Activated naive CD4-positive, alpha-beta T cell treated with anti-CD3 and anti-CD28 coated beads, Interleukin-2, amount 50 U/mL, for 24 hours (primary cell): Measurements from ENCODE around the gene DEDD.
A peak's percentile ranks its signal among the peaks of the same experiment; 100 is the strongest.

ENCODE experiments used
- H3K27ac Mint-ChIP-seq: one replicate; pipeline ENCODE4 v1.8.0; 2021; ENCODE audit warnings: mild to moderate bottlenecking, mixed read lengths
- H3K27me3 Mint-ChIP-seq: one replicate; pipeline ENCODE4 v1.8.0; 2021; ENCODE audit warnings: mixed read lengths
- H3K36me3 Mint-ChIP-seq: one replicate; pipeline ENCODE4 v1.8.0; 2021; ENCODE audit warnings: mixed read lengths
- H3K4me1 Mint-ChIP-seq: one replicate; pipeline ENCODE4 v1.8.0; 2021; ENCODE audit warnings: mixed read lengths
- H3K4me3 Mint-ChIP-seq: one replicate; pipeline ENCODE4 v1.8.0; 2021; ENCODE audit warnings: mild to moderate bottlenecking, mixed read lengths
- H3K9me3 Mint-ChIP-seq: one replicate; pipeline ENCODE4 v1.8.0; 2021; ENCODE audit warnings: mixed read lengths

Gene DEDD, protein sequence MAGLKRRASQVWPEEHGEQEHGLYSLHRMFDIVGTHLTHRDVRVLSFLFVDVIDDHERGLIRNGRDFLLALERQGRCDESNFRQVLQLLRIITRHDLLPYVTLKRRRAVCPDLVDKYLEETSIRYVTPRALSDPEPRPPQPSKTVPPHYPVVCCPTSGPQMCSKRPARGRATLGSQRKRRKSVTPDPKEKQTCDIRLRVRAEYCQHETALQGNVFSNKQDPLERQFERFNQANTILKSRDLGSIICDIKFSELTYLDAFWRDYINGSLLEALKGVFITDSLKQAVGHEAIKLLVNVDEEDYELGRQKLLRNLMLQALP

DNA sequence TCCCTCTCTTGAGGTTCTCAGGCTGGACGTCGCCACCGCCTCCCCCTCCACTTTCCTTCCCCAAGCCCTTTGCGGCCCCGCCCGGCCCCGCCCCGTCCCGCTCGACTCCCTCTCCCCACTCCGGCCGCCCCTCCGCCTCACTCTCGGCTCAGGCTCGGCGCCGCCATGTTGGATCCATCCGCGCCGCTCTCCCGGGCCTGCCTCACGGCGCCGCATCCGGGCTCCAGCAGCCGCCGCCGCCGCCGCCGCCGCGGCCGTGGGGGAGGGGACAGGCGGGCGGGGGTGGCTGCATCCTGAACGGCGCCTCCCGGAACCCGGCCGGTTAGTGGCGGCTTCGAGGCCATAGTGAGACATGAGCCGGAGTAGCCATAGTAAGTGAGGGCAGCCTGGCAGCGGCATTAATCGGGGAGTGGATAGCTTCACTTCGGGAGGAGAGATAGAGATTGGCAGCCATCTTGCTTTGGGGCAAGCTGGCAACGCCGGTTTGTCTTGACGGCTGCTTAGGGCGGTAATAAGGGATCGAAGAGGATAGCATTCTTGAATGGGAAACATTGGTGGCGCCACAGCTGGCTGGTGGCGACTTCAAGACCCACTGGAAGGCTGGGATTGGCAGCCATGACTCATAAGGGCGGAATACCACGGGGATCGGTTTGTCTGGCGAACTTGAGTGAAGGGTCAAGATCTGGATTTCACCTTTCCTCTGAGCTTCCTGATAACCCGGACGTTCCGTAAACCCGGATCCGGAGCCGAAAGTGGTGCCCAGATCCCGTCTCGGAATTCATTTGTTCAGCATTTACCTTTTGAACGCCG lies at the start of gene DEDD:
Gene DEDD, minus strand, starts transcription at position 258 of the 810 bp plus-strand sequence. CDS start 8,205 bp downstream, outside the sequence.
- H3K4me1 Mint-ChIP-seq, result peaks cover 52% of the 10 kb centered on the region
- no peaks in the 10 kb centered on the region for H3K9me3 Mint-ChIP-seq
- H3K36me3 Mint-ChIP-seq, result peaks cover 15% of the 10 kb centered on the region
- H3K4me3 Mint-ChIP-seq, result no peak within 1 kb of the TSS
- H3K27me3 Mint-ChIP-seq, result no peaks in the 10 kb centered on the region
- H3K27ac Mint-ChIP-seq, result peak within 1 kb of the TSS; percentile 97

- Mint-ChIP-seq H3K36me3 (peaks cover under 1% of the 10 kb centered on the region), H3K9me3 (no peaks in the 10 kb centered on the region), H3K27ac (peak overlapping the region; percentile 94), H3K4me1 (peaks cover 78% of the 10 kb centered on the region), H3K4me3 (peak overlapping the region; percentile 33), H3K27me3 (no peaks in the 10 kb centered on the region)
Measured at GRCh38 chr1:161182214-161182613, 49.7 kb upstream of the DEDD start.

DNA sequence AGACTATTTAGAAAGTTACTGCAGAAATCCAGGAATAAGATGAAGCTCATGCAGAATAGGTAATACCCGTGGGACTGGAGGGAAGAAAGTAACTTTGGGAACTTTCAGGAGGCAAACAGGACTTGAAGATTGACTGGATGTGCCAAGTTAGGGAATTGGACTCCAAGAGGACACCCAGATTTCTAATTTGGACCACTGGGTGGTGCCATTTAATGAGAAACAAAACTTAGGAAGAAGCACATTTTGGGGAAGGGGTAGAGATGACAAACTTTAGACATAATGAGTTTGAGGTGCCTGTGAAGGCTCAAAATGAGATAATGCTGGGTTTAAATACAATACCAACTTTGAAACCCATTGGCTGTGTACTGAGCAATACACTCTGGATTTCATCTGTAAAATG lies 48.2 kb upstream of the DEDD start:
- Mint-ChIP-seq H3K4me3 (peak overlapping the region; percentile 8), H3K9me3 (no peaks in the 10 kb centered on the region), H3K36me3 (peaks cover 1% of the 10 kb centered on the region), H3K27ac (peak overlapping the region; percentile 86), H3K27me3 (no peaks in the 10 kb centered on the region), H3K4me1 (peaks cover 74% of the 10 kb centered on the region)

DNA sequence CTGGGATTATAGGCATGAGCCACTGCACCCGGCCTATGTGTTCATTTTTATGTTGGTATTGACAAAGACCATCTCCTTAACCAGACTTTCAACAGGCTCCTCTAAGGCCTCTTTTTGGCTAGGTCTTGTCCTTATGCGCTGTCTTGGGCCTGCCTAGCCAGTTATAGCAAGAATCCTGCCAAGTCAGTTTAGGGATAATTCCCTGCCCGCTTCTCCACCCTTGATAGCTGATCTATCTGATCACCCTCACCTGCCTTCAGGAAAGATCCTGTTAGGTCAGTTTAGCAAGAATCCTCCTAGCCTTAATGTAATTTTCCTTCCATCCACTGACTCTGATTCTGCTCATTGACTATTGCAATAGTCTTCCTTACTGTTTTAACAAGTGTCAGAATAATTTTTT lies 47.2 kb upstream of the DEDD start:
- H3K27ac Mint-ChIP-seq, result peak overlapping the region; percentile 30
- H3K4me1 Mint-ChIP-seq, result peaks cover 76% of the 10 kb centered on the region

GRCh38 chr1:161177936-161178244 lies 45.4 kb upstream of the DEDD start:
- Mint-ChIP-seq H3K27ac (peak overlapping the region; percentile 100), H3K27me3 (no peaks in the 10 kb centered on the region), H3K9me3 (no peaks in the 10 kb centered on the region), H3K4me1 (peaks cover 76% of the 10 kb centered on the region), H3K36me3 (peaks cover 9% of the 10 kb centered on the region), H3K4me3 (peak overlapping the region; percentile 100)

More for the DNA sequence above, 47.2 kb upstream of the DEDD start:
- Mint-ChIP-seq H3K36me3 (peaks cover 3% of the 10 kb centered on the region), H3K9me3 (no peaks in the 10 kb centered on the region), H3K4me3 (no peak overlapping the region), H3K27me3 (no peaks in the 10 kb centered on the region)

- Mint-ChIP-seq H3K36me3 (peaks cover 12% of the 10 kb centered on the region), H3K9me3 (no peaks in the 10 kb centered on the region), H3K4me3 (peak within 1 kb of the TSS; percentile 100), H3K27me3 (no peaks in the 10 kb centered on the region), H3K4me1 (peaks cover 76% of the 10 kb centered on the region), H3K27ac (peak within 1 kb of the TSS; percentile 100)
Measured at GRCh38 chr1:161177112-161177935, 44.9 kb upstream of the DEDD start, which contains the start of gene B4GALT3. B4GALT3 (minus strand) TSS chr1:161177507; CDS start chr1:161176060, 1,447 bp downstream.

GRCh38 chr1:161176468-161177111 lies 44.1 kb upstream of the DEDD start:
- Mint-ChIP-seq H3K27me3 (no peaks in the 10 kb centered on the region), H3K4me1 (peaks cover 73% of the 10 kb centered on the region), H3K27ac (peak overlapping the region; percentile 100), H3K9me3 (no peaks in the 10 kb centered on the region), H3K36me3 (peaks cover 14% of the 10 kb centered on the region), H3K4me3 (peak overlapping the region; percentile 100)

- Mint-ChIP-seq H3K27me3 (no peaks in the 10 kb centered on the region), H3K36me3 (peaks cover 18% of the 10 kb centered on the region), H3K27ac (peak overlapping the region; percentile 100), H3K4me3 (peak overlapping the region; percentile 100), H3K9me3 (no peaks in the 10 kb centered on the region), H3K4me1 (peaks cover 75% of the 10 kb centered on the region)
Measured at GRCh38 chr1:161175771-161176453, 43.4 kb upstream of the DEDD start.

DNA sequence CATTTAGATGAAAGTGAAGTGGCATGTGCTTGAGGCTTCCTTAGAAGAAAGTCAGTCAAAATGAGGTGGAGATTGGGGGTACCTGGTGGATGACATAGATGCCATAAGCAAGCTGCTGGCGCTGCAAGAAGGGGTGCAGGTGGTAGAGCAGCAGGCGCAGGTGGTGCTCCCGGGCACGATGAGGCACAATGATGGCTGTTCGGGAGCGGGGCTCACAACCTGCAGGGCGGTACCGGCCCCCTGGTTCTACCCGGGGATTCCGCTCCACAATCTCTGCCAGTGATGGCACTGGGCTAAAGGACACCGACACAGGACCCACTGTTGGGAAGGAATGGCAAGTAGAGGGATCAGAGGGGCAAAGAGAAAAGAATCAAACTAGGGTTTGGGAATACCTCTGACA lies 42.4 kb upstream of the DEDD start:
- H3K9me3 Mint-ChIP-seq, result no peaks in the 10 kb centered on the region
- H3K27ac Mint-ChIP-seq, result peak overlapping the region; percentile 87
- peaks cover 18% of the 10 kb centered on the region for H3K36me3 Mint-ChIP-seq
- H3K4me1 Mint-ChIP-seq, result peaks cover 66% of the 10 kb centered on the region
- H3K27me3 Mint-ChIP-seq, result no peaks in the 10 kb centered on the region
- H3K4me3 Mint-ChIP-seq, result peak overlapping the region; percentile 5

DNA sequence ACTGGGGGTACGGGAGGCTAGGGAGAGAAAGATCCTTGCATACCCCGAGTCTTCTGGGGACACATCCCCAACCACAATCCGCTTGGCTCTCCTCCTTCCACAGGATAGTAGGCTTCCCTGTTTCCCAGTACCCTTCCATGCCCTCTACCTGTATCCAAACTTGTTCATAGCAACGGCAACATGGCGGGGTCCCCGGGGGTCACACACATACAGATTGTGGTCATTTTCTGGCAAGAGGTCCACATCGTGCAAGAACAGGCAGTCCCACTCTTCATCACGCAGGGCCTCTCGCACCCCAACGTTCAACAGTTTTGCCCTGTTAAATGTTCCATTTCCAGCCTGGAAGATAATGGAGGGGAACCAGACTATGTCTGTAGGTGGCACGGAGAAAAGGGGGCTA lies 41.2 kb upstream of the DEDD start:
- Mint-ChIP-seq H3K36me3 (peaks cover 18% of the 10 kb centered on the region), H3K27ac (no peak overlapping the region), H3K9me3 (no peaks in the 10 kb centered on the region), H3K4me3 (no peak overlapping the region), H3K27me3 (no peaks in the 10 kb centered on the region), H3K4me1 (peaks cover 65% of the 10 kb centered on the region)

DNA sequence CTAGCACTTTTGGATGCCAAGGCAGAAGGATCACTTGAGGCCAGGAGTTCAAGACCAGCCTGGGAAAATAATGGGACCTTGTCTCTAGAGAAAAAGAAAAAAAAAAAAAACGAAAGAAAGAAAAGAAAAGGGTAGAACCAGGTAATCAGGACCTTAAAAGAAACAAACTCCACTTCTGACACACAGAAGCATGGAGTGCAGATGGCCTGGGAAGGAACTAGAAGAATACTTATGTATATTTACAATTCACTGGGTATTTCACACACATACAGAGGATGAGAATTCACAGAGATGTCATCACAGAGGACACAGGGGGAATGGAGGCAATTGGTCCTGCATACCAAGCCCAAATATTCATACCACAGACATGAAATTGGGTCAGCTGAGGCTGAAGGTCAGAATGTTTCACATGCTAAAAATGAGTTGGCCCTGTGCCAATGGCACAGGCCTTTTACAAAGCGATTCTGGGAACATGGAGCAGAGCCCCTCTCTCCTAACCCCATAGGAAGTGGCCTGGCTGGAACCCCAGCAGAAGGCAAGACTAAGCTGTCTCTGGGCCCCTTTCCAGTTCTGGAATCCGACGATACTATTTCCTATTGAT lies 40.4 kb upstream of the DEDD start:
- H3K36me3 Mint-ChIP-seq, result peaks cover 18% of the 10 kb centered on the region
- no peaks in the 10 kb centered on the region for H3K27me3 Mint-ChIP-seq
- H3K4me1 Mint-ChIP-seq, result peaks cover 65% of the 10 kb centered on the region
- H3K4me3 Mint-ChIP-seq, result no peak overlapping the region
- peak overlapping the region; percentile 74 for H3K27ac Mint-ChIP-seq
- H3K9me3 Mint-ChIP-seq, result no peaks in the 10 kb centered on the region

DNA sequence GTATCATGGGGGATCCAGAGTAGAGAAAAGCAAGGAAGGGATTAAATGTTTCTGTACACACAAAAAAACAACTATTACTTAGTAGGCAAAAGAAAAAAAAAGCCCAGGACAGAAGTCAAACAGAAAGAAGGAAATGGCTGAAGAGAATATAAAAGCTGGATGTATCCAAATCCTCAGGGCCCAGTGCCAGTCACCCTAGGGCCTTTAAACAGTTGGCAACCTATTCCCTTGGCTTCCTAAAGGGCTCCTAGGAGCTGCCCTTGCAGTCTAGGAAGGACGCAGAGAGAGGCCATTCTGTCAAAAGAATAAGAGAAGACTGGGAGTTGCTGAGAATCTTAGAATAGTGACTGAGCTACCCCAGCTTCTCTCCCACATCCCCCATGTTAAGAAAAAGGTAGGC lies 39.9 kb upstream of the DEDD start:
- Mint-ChIP-seq H3K27ac (peak overlapping the region; percentile 91), H3K4me1 (peaks cover 64% of the 10 kb centered on the region)

GRCh38 chr1:161171696-161172095 lies 39.2 kb upstream of the DEDD start:
- Mint-ChIP-seq H3K27ac (no peak overlapping the region), H3K36me3 (peaks cover 17% of the 10 kb centered on the region), H3K4me3 (no peak overlapping the region), H3K9me3 (no peaks in the 10 kb centered on the region), H3K4me1 (peaks cover 66% of the 10 kb centered on the region), H3K27me3 (no peaks in the 10 kb centered on the region)

More for the DNA sequence above, 39.9 kb upstream of the DEDD start:
- Mint-ChIP-seq H3K27me3 (no peaks in the 10 kb centered on the region), H3K4me3 (no peak overlapping the region), H3K9me3 (no peaks in the 10 kb centered on the region), H3K36me3 (peaks cover 18% of the 10 kb centered on the region)

DNA sequence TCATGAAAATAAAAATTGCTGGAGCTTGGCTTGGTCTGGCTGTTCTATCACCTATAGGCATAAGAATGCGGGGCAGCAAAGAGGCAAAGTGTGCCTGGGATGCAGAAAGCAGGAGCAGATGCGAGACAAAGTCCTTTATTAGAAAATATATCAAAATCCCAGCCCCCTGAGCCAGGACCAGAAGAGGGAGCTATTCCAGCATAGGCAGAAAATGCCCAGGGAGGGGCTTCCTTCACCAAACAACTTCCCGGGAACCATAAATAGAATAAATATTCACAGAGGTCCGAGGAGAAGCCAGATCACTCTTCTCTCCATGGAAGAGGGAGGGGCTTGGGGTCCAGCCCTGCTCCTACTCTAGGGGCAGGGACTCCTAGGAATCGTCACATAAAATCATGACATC lies 38.7 kb upstream of the DEDD start:
- H3K4me1 Mint-ChIP-seq, result peaks cover 62% of the 10 kb centered on the region
- no peak overlapping the region for H3K4me3 Mint-ChIP-seq
- H3K27me3 Mint-ChIP-seq, result no peaks in the 10 kb centered on the region
- no peaks in the 10 kb centered on the region for H3K9me3 Mint-ChIP-seq
- peaks cover 17% of the 10 kb centered on the region for H3K36me3 Mint-ChIP-seq
- H3K27ac Mint-ChIP-seq, result peak overlapping the region; percentile 23
